Posterior vena cava (tissue), 2 donors: Measurements from ENCODE around the gene ADCY9. TPM values are rescaled to one million over a fixed set of nuclear protein-coding genes. Genes with fewer than 3 reads are reported as not detected.
"Not testable (repeated sequence)": the region's sequence is repeated elsewhere in the genome, so short reads cannot be mapped to it uniquely, and the experiment has no call there.

Experiments
- DNase-seq: peaks from one replicate; pipeline ENCODE4 v3.0.0-alpha.2; 2020; ENCODE audit warnings: low spot score
- intact Hi-C, 2 donors: fragments of 100-400 bp; cut with DNase I; formaldehyde crosslinking; loops; one replicate each; pipeline versions ENCODE4 v1.14.1 to v1.14.2; 2022 to 2023
- total RNA-seq, 2 donors: library from RNA; stranded (reverse); fragmentation: NEBNext Ultra II Directional; extraction: Animal tissue kit (Norgen Biotek cat#: 25700); gene quantifications; one replicate each; pipeline ENCODE4 v1.2.1, GENCODE V29; 2021
- donor health status: DM: yes; HTN: yes; CAD: no.
- donor health status: DM: yes; HTN: yes; CAD: no.

Gene ADCY9
- total RNA-seq, 2 donors from 2014 or later = 20.8 to 20.9 TPM

DNA sequence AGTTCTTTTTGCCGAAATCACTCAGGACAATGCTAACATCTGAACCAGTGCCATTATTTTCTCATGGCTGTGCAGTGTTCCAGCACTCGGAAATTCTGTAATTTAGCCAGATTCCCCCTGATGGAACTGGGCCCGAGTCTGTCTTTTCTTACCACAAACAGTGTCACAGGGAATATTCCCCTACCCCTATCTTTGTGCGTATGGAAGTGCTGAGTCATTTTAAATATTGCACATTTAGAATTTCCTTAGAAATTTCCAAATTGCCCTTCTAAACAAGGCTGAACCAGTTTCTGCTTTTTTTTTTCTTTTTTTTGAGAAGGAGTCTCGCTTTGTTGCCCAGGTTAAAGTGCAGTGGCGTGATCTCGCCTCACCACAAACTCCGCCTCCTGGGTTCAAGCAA, 147.7 kb downstream of the ADCY9 start:
- intact Hi-C loops = no loop called here
- DNase-seq = no peak

DNA sequence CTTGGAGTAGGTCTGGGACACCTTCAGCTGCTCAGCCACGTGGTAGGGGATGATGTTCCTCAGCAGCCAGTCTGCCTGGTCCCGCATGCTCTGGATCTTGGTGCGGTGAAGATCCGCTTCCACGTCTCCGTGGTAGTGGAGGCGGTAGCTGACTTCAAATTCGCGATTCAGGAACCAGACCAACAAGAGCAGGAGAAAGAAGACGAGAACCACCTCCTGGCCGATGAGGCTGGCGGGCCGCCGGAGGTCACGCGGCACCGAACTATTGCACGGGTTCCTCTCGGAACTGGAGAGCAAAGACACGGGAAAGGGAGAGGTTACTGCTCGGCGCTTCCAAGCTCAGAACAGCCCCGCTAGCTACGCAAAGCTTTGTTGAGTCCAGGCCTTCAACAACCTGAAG, 149.6 kb downstream of the ADCY9 start:
- intact Hi-C loops = no loop called here

DNA sequence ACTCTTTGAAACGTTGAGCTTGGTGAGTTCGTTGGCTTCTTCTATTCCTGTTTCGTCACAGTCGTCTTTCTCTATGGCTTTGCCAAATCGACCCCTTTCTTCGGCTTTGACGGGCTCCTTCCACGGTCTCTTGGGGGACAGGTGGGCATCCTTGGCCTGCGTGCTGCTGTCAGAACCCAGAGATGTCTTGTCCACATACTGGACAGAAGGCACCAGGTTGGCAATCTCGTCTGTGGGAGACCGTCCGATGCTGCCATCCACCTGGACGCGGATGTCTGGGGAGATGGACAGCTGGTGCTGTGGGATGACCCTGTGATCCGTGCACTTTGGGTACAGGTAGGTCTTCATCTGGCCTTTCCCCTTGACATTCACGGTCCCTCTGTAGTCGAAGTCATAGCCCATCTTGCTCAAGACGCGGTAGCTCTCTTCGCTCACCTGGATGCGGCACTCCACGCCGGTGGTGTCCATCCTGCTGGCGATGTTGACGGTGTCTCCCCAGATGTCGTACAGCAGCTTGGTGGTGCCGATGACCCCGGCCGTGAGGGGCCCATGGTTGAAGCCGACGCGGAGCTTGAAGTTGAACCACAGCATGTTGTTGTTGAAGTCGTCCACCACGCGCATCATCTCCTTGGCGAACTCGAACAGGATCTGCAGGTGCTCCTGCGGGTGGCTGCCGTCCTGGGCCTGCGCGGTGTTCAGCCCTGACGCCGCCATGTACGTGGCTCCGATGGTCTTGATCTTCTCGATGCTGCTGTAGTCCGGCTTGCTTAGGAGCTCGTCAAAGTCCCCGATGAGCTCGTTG, 150.3 kb downstream of the ADCY9 start:
- DNase-seq = no peak
- intact Hi-C loops = no loop called here

More for the DNA sequence above, 149.6 kb downstream of the ADCY9 start:
- no peak for DNase-seq

DNA sequence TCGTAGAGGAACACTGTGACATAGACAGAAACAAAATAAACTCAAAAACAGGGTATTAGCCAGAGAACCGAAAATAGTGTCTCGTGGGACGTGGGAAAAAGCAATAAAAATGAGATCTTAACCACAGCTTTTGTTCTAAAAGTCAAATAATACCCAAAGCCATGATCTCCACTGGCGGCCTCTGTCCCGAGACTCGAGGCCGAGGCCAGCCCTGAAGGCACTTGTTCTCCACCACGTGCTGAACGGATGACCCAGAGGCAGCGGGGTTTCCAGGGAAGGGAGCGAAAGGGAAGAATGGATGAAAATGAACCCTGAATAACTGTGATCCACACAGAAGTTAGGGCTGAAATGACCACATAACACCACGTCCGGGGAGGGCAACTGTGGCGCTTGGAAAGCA, 150.9 kb downstream of the ADCY9 start:
- intact Hi-C loops = no loop called here
- DNase-seq = no peak

DNA sequence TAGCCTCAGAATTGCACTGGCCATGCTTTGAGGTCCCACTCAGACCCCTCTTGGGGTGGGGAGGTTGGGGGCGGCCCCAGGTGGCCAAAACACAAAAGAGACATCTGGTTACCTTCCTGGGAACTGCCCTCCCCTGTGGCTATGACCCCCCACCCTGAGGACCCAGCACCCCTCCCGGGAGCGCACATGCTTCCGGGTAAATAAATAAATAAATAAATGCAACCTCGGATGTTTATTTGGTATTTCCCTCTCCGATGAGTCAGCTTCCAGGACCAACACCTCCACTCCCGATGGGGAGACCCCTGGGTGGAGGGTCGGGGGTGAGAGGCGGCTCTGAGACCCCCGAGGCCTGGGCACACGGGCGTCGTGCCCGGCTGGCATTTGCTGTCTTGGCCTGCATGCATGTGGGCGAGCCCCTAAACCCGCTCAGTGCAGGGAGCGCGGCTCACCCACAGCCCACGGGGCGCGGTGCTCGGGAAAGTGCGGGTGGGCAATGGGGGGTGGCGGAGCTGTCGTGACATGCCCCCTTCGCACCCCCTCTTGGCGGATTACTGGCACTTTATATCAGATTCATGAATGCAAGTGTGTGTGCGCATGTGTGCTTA, 151.5 kb downstream of the ADCY9 start:
- intact Hi-C loops = no loop called here
- no peak for DNase-seq

DNA sequence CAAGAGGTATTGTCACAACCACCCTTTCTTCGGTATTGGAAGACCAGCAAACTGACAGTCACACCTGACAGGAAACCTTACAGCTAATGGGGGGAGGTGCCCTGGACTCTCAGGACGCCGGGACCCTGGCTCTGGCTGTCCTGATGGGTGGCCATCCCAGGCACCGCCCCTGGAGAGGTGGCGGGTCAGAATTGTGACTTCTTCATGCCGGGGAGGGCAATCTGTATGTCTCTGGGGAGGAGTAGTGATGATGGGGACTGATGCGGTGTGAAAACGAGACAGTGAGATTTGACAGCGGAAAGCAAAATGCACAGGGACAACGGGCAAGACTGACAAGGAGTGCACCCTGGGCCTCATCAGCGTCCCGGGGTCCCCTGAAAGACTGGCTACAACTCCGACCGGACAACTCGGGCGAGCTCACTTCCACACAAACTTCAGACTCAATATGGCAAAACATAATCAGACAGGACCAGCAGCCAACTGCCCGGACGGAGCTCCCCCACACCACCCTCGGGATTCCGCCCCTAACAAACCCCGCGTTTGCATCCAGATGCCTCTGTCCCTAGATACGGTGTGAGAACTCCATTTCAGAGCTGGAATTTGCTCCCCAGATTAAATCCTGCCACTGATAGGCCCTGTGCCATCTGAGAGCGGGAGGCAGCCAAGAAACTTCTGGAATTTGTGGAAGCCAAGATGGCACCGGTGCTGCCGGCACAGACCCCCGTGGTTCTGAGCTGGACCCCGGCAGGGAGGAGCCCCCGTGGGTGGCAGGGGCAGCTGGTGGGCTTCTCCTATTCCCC, 152.2 kb downstream of the ADCY9 start:
- intact Hi-C loops = no loop called here
- no peak for DNase-seq

DNA sequence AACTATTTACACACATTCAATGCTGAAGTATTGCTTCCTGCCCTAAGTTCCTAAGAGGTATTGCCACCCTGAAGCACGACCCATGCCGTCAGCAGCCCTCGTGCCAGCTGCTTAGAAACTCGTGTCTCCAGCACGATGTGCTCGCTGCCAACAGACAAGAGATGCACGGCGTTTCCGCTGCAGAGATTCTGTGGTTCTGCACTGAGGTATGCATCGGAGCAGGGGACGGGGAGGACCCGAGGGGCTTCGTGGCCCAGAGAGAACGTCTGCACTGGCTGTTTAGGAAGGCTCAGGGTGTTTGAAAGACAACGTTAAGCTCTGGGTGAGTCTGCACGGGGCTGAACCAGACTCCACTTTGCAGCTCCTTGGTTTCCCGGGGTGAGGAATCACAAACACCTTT, 153.0 kb downstream of the ADCY9 start:
- intact Hi-C loops = no loop called here
- DNase-seq = no peak

DNA sequence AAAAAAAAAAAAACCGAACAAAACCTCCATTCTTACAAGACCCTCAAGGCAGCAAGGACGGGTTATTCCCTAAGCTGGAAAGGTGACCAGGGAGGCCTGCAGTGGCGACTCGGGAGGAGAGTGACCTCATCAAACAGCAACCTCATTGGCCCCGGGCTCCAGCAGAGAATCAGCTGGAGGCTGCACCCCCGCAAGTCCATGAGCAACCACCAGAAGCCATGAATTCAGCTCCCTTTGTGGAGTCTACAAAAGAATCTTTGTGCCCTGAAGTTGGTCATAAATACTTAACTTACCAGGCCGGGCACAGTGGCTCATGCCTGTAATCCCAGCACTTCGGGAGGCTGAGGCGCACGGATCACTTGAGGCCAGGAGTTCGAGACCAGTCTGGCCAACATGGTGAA, 154.8 kb downstream of the ADCY9 start:
- intact Hi-C loops = no loop called here
- no peak for DNase-seq

DNA sequence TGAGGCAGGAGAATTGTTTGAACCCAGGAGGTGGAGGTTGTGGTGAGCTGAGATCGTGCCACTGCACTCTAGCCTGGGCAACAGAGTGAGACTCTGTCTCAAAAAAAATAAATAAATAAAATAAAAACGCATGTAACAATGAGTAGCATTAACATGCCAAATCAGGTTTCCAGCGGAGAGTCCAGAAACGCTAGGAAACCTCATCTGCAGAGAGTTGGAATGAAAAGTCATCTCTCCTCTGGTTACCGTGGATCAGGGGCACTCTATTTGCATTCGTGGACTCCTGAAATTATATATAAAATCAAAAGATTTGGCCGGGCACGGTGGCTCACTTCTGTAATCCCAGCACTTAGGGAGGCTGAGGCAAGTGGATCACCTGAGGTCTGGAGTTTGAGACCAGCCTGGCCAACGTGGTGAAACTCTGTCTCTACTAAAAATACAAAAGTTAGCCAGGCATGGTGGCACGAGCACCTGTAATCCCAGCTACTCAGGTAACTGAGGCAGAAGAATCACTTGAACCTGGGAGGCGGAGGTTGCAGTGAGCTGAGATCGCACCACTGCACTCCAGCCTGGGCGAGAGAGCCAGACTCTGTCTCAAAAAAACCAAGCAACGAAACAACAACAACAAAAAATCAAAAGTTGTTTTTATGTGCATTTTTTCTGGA, 156.2 kb downstream of the ADCY9 start:
- DNase-seq, intact Hi-C loops: not testable (repeated sequence)

DNA sequence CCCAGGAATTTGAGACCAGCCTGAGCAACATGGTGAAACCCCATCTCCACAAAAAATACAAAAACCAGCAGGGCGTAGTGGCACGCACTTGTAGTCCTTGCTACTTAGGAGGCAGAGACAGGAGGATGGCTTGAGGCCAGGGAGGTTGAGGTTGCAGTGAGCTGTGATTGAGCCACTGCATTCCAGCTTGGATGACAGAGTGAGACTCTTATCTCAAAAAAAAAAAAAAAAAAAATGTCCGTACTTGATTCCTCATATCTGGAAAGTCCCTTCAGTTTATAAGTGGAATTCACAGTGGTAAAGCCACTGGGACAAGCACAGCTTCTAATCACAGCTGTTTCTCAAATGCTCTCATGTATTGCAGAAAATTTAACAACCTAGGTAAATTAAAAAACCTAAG, 157.1 kb downstream of the ADCY9 start:
- no peak for DNase-seq
- intact Hi-C loops = no loop called here

DNA sequence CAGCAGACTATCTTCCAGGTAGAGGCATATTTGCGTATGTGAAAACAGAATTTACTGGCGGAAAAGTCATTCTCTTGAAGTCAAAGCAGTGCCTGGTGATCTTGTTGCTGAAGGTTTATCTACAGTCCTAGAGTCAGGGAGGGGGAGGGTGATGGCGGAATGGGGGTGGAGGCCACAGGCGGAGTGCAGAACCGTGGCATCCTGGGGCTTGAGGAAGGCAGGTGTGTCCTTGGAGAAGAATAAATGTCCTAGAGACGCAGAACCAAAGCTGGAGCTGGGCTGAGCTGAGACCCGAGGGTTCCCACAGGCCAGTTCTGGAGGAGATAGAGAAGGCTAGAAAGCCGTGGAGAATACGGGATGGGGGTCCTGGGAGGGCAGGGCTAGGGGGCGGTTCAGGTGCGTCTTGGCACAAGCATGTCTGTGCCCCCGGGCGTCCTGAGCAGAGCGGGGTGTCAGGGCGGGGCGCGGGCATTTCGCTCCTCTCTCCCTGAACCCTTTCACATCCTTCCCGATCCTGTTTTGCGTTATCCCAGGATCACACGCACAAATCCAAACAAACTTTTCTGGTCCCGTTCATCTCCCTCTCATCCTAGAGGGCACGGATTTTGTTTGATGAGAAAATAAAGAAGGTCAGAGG, 158.8 kb downstream of the ADCY9 start:
- no peak for DNase-seq
- intact Hi-C loops = no loop called here

DNA sequence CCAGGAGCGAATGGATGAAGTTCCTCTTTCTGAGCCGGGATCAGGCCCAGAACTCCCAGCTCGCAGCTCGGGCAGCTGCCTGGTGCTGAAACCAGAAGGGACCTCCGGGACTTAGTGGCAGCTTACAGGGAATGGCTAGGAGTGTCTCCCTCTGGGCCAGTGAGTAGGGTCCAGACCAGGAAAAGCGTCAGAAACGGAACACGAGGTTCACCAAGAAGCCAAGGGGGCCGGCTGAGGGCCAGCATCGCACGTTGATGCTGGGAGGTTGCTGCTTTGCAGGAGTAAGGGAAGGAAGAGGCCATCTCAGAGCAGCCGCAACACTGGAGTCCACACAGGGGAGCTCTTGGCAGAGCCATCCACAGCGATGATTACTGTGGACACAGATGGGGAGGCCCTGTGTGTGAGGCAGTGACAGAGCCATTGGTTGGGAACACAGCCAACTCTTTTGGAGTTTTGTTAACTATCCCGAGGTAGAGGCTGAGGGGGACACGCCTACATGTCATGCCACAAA, 161.8 kb downstream of the ADCY9 start:
- peak; percentile 84 for DNase-seq
- intact Hi-C loops = no loop called here

DNA sequence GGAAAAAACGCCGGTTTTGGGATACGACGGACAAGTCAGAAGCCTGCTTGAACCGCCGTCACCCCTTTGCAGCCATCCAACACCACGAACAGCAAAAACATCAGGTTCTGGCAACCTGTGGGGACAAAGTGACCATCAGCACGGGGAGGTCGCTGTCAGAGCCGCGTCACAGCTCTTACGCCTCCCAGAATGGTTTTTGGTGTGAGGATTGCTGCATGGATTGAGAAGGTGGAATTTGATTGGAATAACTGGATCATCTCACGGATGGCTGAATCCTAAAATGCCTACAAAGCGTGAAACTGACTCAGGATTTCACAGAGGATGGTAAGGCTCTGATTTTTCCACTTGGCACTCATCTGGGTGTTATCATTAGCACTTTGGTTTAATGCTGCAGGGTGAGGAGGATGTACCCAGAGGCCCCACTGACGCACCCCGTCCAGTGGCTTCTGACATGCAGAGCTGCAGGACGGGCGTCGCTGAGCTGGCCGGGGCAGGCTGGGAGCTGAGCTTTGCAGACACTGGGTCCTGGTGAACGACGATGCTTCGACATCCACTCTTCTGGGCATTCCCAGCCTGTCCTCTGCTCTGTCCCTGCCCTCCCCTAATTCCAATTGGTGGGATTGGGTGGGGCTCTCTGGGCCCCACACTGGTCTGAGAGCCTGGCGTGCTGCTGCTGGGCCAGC, 162.4 kb downstream of the ADCY9 start:
- peak; percentile 79 for DNase-seq

DNA sequence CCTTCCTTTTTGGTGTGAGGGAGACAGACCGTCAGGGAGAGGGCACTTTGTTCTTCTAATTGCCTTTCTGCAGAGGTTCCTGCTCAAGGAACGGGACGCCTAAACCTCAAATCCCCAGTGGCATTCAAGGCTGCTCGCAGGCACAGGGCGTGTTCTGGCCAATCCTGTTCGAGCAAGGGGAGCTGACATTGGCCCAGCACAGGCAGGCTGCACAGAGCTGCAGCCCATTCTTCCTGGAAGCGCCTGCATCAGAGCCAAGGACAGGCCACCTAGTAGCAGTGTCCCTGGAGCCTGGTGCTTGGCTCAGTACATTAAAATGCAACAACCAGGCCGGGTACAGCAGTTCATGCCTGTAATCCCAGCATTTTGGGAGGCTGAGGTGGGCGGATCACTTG, 163.5 kb downstream of the ADCY9 start:
- intact Hi-C loops = no loop called here
- DNase-seq = peak; percentile 95

More for the DNA sequence above, 162.4 kb downstream of the ADCY9 start:
- intact Hi-C loops = no loop called here

DNA sequence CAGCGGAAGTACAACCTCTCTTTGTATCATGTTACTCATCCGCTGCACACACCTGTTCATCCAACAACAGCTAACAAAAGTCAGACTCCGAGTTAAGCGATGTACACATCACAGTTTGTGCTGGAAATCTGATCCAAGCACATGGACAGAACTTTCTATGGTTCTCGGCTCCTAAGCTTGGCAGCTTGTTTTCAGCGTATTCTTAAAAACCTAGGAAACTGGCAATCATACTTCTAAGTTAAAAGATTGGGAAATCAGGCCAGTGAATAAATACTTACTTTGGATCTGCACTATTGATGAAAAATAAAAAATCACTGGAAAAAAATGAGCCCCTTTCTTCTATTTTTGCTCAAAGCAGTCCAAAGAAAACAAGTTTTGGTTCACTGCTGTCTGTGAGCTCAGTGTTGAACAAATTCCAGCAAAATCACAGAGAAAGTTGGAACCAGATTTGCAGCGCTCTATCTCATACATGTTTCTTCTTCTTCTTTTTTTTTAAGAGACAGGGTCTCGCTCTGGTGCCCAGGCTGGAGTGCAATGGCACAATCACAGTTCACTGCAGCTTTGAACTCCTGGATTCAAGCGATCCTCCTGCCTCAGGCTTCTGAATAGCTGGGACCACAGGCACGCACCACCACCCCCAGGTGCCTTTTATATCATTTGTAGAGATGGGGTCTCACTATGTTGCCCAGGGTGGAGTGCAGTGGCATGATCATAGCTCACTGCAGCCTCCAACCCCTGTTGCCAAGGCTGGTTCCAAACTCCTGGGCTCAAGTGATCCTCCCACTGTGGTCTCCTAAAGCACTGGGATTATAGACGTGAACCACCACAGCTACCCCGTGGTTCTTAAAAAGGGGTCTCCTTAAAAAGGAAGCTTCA, 164.1 kb downstream of the ADCY9 start:
- intact Hi-C loops = no loop called here
- DNase-seq = peak; percentile 52

DNA sequence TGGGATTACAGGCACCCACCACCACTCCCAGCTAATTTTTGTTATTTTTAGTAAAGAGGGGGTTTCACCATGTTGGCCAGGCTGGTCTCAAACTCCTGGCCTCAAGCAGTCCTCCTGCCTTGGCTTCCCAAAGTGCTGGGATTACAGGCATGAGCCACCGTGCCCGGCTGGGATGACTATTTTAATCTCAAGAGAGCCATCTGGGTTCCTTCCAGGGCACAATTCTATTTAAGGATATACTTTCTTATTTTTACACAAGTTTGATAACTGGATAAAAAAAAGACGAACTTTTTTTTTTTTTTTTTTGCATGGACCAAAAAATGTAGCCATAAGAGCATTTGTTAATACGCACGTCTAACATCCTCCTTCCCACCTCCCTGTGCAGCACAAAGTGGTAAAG, 164.9 kb downstream of the ADCY9 start:
- intact Hi-C loops = not testable (repeated sequence)
- peak; percentile 72 for DNase-seq

DNA sequence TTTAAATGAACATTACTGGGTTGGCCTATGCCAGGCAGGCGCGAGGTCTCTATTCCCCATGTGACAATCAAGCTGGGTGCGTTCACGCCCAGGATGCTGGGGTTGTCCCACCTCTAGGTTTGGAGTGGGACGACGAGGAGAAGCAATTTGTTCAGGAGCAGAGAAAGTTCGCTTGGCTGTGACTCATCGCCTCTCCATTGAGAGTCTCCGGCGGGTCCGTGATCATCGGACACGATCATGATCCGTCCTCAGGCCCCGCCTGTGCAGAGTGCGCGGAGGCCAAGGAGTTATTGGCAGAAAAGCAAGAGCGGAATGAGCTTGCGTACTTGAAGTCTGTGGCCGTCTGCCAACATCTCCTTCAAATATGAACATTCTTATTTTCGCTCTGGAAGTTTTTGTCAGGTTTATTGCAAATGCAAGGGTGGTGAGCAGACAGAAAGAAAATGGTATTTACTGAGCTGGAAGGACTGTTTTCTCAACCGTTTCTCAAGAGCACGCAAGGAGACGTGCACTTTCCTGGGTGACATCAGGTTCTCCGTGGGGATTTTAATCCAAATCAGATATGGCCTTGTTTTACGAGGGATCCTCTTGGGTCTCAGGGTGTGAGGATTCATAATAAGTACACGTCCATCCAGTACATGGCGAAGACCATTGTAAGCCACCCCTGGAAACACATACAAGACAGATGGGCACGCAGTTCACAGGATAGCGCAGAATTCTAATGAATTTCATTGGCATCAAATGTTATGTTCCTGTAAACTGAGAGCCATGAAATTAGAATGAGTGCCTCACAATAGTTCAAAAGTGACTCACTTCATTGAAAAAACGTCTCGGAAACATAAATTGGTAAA, 165.7 kb downstream of the ADCY9 start:
- peak; percentile 96 for DNase-seq
- intact Hi-C loops = no loop called here
